Ecto neural progenitor cell (in vitro differentiated cells): ENCODE data around the gene PGAP3.
"Not testable (repeated sequence)": the region's sequence is repeated elsewhere in the genome, so short reads cannot be mapped to it uniquely, and the experiment has no call there.

Experiments
- DNase-seq: peaks from one replicate; pipeline ENCODE4 v3.0.0-alpha.2; 2018; ENCODE audit warnings: low spot score

The PGAP3 gene

DNA sequence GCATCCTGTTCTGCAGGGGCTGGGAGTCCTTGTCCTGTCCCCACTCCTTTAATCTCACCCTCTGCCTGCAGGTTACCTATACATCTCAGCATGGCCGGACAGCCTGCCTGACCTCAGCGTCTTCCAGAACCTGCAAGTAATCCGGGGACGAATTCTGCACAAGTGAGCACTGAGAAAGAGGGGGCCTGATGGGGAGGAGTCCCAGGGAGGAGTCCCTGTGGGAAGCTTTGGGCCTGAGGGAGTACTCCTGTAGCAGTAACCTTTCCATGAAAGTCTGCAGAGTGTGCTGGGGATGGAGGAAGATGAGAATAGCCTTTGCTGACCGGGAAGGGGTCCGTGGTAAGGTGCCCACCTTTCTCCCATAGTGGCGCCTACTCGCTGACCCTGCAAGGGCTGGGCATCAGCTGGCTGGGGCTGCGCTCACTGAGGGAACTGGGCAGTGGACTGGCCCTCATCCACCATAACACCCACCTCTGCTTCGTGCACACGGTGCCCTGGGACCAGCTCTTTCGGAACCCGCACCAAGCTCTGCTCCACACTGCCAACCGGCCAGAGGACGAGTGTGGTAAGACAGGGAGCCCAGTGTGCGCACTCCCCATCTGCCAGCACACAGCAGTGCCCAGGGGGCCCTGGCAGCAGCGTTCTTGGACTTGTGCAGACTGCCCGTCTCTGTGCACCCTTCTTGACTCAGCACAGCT, 27.7 kb upstream of the PGAP3 start:
- no peak for DNase-seq

GRCh38 chr17:39714234-39714633, 26.4 kb upstream of the PGAP3 start:
- no peak for DNase-seq

- DNase-seq = no peak
These were observed 24.0 kb upstream of the PGAP3 start for GRCh38 chr17:39711851-39712250.

GRCh38 chr17:39711071-39711470, 23.2 kb upstream of the PGAP3 start:
- DNase-seq = not testable (repeated sequence)

GRCh38 chr17:39709998-39710964, 22.4 kb upstream of the PGAP3 start:
- no peak for DNase-seq

- DNase-seq = no peak
These were observed 21.6 kb upstream of the PGAP3 start for GRCh38 chr17:39709319-39709997.

- DNase-seq = no peak
These were observed 19.1 kb upstream of the PGAP3 start for GRCh38 chr17:39706921-39707337.

DNA sequence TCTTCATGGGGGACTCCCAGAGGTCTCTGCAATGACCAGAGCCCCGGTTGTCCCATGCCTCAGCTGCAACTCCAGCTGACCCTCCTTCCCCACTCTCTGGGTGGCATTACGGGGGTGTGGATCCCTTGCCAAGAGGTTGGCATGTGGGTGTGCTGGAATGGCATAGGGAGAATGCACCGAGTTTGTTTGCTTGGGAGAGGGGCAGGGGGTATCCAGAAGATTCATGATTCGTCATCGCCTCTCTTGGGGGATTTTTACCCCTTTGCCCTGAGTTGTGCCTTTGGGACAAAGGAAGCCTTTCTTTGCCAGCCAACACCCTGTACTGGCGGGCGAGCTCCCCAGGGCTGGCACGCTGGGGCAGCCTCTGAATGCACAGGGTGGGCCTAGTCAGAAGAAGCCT, 18.5 kb upstream of the PGAP3 start:
- no peak for DNase-seq

- no peak for DNase-seq
These were observed 18.0 kb upstream of the PGAP3 start for GRCh38 chr17:39705786-39706348.

GRCh38 chr17:39704821-39705551, 17.1 kb upstream of the PGAP3 start:
- no peak for DNase-seq

- no peak for DNase-seq
These were observed 16.1 kb upstream of the PGAP3 start for GRCh38 chr17:39703913-39704312.

GRCh38 chr17:39702901-39703893, 15.3 kb upstream of the PGAP3 start:
- DNase-seq = no peak

DNA sequence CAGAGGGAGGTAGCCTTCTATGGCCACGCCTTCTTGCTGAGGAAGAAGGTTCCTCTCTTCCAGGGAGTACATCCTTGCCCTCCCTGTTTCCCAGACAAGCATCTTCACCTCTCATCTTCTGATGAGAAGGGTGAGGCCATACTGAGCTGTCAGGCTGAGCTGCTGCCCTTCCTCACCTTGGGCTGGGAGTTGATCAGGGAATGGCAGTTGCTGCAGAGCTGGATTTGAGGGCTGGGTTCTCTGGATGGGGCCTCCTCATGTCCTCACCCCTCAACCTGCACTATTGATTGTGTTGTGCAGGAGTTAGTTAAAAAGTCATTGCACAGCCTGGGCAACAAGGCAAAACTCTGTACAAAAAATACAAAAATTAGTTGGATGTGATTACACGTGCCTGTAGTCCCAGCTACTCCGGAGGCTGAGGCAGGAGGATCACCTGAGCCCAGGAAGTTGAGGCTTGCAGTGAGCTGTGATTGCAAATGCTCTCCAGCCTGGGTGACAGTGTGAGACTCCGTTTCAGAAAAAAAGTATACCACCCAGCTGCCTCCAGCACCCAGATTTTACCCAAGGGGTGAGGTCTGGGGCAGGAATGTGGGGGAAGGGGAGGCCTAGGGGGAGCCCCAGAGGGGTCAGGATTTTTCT, 14.0 kb upstream of the PGAP3 start:
- DNase-seq = no peak

DNA sequence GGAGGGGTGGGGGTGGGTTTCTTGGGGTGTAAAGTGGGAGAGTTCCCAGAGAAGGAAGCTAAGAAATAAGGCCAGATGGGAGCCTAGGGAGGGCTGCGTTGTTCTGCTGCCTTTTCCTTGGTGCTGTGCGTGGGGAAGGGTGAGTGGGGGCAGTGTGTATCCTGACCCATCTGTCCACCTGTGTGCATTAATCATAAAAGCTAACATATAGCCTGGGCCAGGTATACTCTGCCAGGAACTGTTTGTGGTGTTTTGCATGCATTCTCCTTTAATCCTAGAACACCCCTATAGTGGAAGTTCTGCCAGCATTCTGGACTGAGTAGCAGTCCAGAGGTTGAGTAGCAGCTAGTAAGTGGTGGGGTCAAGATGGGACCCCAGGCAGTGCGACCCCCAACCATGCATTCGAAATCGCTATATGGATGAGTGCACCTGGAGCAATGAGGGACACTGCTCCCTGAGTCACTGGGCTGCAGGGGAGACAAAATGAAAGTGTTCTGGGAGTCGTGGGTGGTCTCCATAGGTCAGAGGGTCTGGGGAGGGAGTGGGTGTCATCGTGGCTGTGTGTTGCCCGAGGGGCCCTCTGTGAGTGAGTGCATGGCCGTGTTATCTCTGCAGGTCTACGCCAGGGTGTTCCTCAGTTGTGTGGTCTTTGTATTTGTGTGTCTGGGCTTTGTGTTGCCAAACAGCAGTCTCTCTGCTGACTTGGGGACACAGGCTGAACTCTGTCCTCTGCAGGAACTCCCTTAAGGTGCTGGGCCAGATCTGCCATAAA, 13.3 kb upstream of the PGAP3 start:
- no peak for DNase-seq

DNA sequence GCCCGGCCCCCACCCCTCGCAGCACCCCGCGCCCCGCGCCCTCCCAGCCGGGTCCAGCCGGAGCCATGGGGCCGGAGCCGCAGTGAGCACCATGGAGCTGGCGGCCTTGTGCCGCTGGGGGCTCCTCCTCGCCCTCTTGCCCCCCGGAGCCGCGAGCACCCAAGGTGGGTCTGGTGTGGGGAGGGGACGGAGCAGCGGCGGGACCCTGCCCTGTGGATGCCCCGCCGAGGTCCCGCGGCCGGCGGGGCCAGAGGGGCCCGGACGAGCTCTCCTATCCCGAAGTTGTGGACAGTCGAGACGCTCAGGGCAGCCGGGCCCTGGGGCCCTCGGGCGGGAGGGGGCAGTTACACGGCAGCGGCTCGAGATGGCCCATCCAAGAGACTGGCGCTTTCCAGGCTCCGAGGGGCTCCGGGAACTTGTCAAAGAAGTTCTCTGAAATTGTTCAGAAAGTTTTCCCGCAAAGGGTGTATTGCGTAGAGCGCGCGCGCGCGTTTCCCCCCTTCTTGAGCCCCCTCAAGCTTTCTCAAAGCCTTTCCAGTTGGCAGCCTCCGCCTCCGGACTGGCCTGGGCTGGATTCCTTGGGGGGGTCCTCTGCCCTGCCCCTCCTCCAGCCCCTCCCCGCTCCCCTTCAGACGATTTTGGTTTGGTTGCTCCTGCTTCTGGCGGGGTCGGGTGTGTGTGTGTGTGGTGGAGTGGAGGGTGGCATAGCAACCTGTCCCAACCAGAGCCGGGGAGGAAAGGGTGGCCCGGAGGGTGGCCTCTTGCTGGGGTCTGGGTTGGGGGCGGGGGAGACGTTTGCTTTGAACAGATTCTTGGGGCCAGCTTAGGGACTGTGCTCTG, 12.5 kb upstream of the PGAP3 start:
- DNase-seq = peak; percentile 87

DNA sequence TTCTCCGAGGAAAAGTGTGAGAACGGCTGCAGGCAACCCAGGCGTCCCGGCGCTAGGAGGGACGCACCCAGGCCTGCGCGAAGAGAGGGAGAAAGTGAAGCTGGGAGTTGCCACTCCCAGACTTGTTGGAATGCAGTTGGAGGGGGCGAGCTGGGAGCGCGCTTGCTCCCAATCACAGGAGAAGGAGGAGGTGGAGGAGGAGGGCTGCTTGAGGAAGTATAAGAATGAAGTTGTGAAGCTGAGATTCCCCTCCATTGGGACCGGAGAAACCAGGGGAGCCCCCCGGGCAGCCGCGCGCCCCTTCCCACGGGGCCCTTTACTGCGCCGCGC, 11.9 kb upstream of the PGAP3 start, which contains the start of gene ERBB2:
Gene ERBB2, plus strand, starts transcription at position 247 of the 330 bp plus-strand sequence. CDS start 175 bp downstream, outside the sequence.
- DNase-seq = no peak

DNA sequence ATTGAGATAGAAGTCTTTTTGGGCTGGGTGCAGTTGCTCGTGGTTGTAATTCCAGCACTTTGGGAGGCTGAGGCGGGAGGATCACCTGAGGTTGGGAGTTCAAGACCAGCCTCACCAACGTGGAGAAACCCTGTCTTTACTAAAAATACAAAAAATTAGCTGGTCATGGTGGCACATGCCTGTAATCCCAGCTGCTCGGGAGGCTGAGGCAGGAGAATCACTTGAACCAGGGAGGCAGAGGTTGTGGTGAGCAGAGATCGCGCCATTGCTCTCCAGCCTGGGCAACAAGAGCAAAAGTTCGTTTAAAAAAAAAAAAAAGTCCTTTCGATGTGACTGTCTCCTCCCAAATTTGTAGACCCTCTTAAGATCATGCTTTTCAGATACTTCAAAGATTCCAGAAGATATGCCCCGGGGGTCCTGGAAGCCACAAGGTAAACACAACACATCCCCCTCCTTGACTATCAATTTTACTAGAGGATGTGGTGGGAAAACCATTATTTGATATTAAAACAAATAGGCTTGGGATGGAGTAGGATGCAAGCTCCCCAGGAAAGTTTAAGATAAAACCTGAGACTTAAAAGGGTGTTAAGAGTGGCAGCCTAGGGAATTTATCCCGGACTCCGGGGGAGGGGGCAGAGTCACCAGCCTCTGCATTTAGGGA, 11.4 kb upstream of the PGAP3 start:
- not testable (repeated sequence) for DNase-seq

DNA sequence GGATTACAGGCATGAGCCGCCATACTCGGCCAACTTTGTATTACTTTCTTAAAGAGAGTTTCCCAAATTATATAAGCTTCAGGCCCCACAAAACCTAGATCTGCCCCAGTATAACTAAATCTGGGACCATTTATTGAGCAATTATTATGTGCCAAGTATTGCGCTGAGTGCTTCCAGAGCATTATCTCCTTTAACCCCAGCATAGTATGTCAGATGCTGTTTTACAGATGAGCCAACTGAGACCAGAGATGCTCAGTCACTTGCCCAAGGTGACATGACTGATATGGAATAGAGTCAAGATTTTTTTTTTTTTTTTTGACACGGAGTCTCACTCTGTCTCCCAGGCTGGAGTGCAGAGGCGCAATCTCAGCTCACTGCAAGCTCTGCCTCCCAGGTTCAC, 10.1 kb upstream of the PGAP3 start:
- DNase-seq = no peak
